Pons (tissue), 1 donor: ENCODE measurements around the gene GDF11.

Experiments
- DNase-seq: peaks from one replicate; pipeline ENCODE4 v3.0.0-alpha.2; 2016; ENCODE audit warnings: low spot score

The GDF11 gene

DNA sequence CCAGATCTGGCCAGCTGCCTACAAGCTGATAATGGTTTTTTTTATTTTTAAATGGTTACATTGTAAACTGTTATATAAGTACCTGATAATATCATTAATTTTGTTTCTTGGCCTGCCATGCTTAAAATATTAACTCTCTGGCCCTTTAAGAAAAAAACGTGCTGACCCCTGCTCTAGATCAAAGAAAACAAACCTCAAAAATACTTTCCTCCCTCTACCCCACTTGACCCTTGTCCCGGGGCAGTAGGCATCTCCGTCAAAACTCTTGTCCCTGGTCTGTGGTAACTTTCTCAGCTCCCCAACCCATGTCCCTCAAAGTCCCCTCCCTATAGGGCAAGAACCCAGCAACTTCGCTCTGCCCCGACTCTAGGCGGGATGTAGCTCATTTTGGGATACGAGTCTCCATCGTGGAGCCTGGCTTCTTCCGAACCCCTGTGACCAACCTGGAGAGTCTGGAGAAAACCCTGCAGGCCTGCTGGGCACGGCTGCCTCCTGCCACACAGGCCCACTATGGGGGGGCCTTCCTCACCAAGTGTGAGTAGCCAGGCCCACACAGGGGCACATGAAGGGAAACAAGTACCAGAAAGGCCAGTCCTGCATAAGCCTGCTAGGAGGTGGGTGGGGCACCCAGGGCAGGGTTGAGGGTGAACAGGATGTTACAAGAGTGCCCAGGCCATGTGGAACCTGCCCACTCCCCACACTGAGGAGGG lies 19.3 kb upstream of the GDF11 start:
- DNase-seq = no peak

DNA sequence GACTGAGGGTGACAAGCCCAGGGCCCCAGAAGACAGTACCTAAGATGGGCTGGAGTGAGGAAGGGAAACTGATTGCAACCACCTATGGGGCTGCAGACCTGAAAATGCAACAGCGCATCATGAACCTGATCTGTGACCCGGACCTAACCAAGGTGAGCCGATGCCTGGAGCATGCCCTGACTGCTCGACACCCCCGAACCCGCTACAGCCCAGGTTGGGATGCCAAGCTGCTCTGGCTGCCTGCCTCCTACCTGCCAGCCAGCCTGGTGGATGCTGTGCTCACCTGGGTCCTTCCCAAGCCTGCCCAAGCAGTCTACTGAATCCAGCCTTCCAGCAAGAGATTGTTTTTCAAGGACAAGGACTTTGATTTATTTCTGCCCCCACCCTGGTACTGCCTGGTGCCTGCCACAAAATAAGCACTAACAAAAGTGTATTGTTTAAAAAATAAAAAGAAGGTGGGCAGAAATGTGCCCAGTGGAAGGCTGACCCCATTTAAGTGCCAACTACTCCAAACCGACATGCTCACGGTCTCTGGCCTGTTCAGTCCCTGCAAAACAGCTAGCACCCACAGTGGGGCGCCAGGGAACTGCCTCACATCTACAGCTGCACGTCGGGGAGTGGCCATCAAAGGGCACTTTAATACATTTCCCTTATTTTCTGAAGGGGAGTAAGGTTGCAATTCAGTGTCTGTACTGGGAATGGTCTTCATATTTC lies 18.5 kb upstream of the GDF11 start:
- peak; percentile 78 for DNase-seq

DNA sequence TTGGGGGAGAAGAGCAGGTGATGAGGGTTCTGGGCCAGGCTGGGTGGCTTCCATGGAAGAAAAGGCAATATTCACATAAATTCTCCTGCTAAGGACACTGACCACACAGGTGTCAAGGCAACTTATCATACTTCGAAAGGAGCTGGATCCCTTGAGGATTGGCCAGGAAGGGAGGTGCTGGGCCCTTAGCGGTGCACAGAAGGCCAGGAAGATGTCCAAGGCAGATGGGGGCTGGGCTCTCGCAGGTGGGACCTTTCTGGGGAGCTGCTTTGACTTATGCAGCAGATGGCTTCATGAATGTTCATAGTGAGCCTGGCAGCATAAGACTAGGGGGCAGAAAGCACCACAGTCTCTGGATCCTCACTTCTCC lies 18.0 kb upstream of the GDF11 start:
- no peak for DNase-seq

- no peak for DNase-seq
Measured at GRCh38 chr12:55725556-55725955, 17.4 kb upstream of the GDF11 start.

GRCh38 chr12:55726971-55727370 lies 16.0 kb upstream of the GDF11 start:
- DNase-seq = no peak

DNA sequence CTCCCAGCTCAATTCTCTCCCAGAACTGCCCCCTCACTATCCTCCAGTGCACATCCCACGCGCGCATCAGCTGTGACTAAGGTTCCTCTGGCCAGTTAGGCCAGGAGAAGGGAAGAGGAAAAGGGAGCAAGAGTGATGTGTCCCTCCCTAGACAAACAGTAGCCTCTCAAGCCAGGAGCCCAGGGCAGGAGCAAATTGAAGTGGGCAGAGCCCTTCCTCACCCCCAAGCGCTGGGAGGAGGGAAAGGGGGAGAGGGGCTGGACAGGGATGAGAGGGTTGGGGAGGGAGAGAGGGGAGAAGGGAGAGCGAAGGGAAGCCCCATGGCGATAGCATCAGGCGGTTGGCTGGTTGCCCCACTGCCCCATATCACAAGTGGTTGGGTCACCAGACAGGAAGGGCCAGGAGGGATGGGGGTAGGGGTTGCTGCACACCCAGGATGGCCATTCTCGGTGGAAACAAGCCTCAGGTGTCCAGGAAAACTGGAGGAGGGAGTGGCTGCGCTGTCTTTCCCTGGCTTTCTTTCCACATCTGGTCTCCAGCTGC lies 15.2 kb upstream of the GDF11 start:
- DNase-seq = no peak

DNA sequence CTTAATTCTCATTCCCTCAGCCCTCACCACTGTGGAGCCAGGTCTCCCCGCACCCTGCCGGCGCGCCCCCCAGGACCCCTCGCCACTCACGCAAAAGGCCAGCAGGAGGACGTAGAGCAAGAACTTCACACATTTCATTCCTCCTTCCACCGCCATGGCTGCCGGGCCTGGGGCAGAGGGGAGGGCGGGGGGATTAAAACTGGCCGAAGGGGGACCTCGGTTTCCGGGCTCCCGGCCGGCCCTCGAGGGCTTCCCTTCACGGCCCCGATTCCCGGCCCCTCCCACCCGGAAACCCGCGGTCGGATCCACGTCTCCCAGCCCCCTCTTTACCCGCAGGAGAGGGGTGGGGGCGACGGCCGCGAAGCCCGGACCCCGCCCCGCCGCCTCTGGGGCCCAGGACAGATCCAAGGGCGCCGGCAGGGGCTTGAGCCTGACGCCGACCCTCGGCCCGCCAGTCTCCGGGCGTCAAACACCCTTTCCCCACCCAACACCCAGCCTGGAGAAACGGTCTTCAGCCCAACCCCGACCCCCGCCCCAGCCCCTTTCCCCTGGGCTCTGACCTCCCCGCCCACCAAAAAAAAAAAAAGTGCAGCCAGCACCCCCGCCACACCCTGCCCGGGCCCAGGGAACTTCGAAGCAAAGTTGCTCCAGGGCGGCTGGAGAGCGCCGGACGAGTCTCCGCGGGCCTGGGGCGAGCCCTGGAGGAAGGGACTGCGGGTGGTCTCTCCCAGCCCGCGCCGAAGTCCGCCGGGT lies 14.6 kb upstream of the GDF11 start:
- no peak for DNase-seq

DNA sequence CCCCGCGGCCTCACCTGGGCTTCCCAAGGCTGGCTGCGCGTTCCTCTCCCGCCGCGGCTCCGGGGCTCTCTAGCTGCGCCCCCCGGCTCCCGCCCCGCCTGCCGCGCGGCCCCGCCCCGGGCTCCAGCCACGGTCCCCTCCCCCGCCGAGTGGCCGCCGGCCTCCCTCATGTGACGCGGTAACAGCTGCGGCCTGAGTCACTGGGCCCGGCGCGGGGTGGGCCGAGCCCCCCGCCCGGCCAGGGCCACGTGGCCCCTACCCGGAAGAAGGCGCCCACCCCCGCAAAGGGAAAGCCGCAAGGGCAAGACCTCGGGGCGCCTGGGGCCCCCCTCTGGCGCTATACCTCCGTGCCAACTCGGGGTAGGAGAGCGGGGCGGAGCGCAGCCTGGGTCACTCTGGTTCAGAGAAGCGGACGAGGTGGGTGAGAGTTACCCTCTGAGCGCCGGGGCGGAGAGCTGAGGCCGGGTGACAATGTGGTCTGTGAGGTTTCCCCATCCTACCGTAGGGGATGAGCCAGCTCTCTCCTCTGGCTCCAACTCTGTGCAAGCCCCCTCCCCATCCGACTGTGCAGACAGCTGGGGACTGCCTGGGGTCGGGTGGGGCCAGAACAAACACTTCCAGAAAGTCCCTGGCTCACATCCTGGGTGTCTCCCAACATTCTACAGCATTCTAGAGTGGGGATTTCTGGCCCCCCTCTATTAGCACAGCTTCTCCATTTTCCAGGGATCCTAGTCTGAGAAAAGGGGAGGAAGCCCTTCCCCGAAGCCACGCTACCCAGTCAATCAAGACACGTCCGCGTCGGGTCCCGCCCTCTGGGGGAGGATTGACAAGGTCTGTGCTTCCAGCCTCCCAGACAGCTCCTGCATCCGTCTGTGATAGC lies 13.7 kb upstream of the GDF11 start, which contains the start of gene CD63:
Gene CD63, minus strand, starts transcription at position 71 of the 880 bp plus-strand sequence. CDS start 668 bp downstream, outside the sequence.
- peak; percentile 98 for DNase-seq

DNA sequence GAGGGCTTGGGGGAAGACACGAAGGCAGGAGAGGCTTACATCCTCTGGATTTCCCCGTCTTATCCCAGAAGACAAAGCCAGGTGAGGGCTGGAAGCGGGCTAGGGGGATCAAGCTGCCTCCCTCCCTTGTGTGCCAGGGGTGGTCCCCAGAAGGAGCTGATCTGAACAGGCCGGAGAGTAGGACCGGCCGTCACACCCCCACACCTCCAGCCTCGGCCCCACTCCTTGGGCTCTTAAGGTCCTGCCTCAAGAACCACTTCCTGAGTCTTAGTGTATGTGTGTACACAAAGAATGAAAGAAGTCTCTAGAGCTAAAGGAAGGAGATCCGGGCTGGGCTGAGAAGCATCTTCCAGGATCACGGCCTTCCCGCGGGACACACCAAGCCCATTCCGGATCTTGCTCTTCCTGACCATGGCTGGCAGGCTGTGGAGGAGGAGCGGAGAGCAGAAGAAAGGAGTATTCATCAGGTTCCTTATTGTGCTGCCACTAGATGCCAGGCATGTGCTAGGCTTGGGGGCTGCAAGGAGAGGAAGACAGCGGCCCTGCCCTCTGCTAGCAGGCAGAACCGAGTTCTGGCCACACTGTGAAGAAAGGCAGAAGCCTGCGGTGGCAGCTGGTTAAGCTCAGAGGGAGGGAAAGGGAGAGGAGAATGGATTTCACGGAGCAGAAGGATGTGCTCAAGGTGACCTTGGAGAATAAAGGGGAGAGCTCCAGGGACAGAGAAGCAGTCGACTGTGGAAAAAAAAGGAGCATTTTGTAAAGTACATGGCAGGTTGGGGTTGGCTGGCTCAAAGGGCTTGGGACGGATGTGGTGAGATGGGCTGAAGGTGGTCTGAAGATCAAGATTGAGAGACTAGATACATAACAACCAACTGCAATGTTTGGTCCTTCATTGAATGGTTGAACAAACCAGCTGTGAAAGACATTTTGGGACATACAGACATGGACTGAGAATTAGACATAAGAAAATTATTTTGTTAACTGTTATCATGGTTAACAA lies 12.8 kb upstream of the GDF11 start:
- DNase-seq = peak; percentile 90

- no peak for DNase-seq
Measured at GRCh38 chr12:55732288-55732687, 10.6 kb upstream of the GDF11 start.

GRCh38 chr12:55733021-55733555 lies 9.8 kb upstream of the GDF11 start:
- DNase-seq = no peak

- no peak for DNase-seq
Measured at GRCh38 chr12:55733858-55734257, 9.1 kb upstream of the GDF11 start.

- no peak for DNase-seq
Measured at GRCh38 chr12:55734595-55734994, 8.3 kb upstream of the GDF11 start.

DNA sequence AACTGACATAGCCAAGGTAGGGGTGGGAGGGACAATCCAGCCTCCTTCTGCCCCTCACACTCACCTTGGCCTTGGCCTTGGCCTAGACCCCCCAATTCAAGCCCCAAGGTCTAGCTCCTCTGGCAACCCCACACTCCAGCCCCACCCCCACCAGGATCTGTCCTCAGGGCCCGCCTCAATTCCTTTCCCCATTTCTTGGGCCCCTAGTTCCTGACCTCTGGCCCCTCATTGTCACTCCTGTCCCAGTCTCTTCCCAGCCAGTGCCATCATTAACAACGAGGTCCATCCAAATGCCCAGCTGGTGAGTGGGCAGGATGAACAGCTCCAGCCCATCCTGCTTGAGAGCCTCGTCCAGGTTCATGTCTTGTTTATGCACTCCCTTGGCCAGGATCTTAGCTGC lies 6.8 kb upstream of the GDF11 start:
- no peak for DNase-seq

DNA sequence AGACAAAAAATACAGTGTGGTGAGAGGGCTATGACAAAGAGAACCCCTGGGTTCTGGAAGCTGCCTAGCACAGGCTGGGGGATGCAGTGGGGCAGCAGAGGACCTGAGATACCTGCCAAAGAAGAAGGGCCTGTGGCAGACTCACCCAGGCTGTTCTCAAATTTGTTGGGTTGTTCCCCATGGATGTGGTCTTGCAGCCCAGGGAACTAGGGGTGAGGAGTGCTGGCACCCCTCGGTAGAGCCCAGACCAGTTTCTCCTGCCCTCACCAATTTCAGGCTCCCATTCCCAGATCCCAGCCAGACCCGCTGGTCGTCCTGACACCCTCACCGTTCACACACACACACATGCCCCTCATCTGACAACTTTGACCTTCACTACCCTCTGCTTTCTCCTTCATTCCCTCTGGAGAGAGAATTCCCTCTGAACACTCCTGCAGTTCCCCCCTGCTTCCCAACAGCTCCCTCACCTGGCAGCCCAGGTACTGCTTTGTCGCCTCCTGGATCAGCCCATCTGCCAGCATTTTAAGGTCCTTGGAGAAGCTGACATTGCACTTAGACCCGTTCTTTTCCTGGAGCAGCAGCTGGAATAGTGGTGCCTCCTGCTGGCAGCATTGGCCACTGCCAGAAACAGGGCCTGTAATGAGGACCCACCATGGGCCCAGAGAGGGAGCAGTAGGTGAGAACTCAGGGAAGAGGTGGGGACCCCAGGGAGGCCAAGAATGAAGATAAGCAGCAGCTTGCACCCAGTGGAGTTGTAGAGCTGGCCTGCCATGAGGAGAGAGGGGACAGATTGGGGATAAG lies 5.9 kb upstream of the GDF11 start:
- peak; percentile 79 for DNase-seq

- DNase-seq = no peak
Measured at GRCh38 chr12:55737581-55738122, 5.3 kb upstream of the GDF11 start.

- peak; percentile 96 for DNase-seq
Measured at GRCh38 chr12:55738123-55739024, 4.5 kb upstream of the GDF11 start.

DNA sequence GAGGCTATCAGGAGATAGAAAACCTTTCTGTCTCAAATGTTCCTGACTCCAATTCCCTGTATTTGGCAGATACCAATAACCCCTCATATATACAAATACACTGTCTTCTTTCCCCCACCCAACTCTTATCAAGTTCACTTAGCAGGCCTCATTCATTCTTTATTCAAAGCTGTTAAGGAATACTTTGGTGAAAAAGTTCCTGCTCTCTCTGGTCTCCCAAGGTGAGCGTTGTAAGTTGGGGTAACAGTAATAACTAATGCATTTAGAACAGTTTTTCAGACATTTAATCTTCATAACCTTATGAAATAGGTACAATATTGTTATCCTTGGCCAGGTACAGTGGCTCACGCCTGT lies 3.9 kb upstream of the GDF11 start:
- no peak for DNase-seq
